ENCODE data around the gene MCRIP2.

MCRIP2 gene

GRCh38 chr16:617855-618254, 23.8 kb upstream of the MCRIP2 start:
- FAIRE-seq: no peak

GRCh38 chr16:619476-620100, 22.0 kb upstream of the MCRIP2 start:
- no peak for FAIRE-seq

- no peak for FAIRE-seq
Measured at GRCh38 chr16:620700-621525, 20.7 kb upstream of the MCRIP2 start.

GRCh38 chr16:621526-622105, 20.0 kb upstream of the MCRIP2 start:
- FAIRE-seq: no peak

- no peak for FAIRE-seq
Measured at GRCh38 chr16:622920-623280, 18.7 kb upstream of the MCRIP2 start.

- FAIRE-seq: no peak
Measured at GRCh38 chr16:624526-625070, 17.0 kb upstream of the MCRIP2 start.

GRCh38 chr16:625117-625976, 16.3 kb upstream of the MCRIP2 start:
- FAIRE-seq: no peak

- no peak for FAIRE-seq
Measured at GRCh38 chr16:625977-626765, 15.5 kb upstream of the MCRIP2 start.

- FAIRE-seq: no peak
Measured at GRCh38 chr16:626787-627453, 14.7 kb upstream of the MCRIP2 start.

GRCh38 chr16:627454-628239, 14.0 kb upstream of the MCRIP2 start:
- no peak for FAIRE-seq

GRCh38 chr16:628321-629061, 13.1 kb upstream of the MCRIP2 start:
- FAIRE-seq: no peak

- no peak for FAIRE-seq
Measured at GRCh38 chr16:629185-629832, 12.3 kb upstream of the MCRIP2 start.

- no peak for FAIRE-seq
Measured at GRCh38 chr16:629833-630248, 11.8 kb upstream of the MCRIP2 start.

GRCh38 chr16:630249-630814, 11.3 kb upstream of the MCRIP2 start:
- FAIRE-seq: no peak

GRCh38 chr16:630815-631405, 10.7 kb upstream of the MCRIP2 start, which contains the start of gene WFIKKN1:
WFIKKN1 (plus strand) TSS chr16:630985; CDS start chr16:631254, 269 bp downstream.
- FAIRE-seq: no peak

GRCh38 chr16:631808-632358, 9.7 kb upstream of the MCRIP2 start:
- no peak for FAIRE-seq

GRCh38 chr16:632486-633335, 8.9 kb upstream of the MCRIP2 start:
- no peak for FAIRE-seq
